LNCAP (cell line): ENCODE measurements around the gene JADE3.

ENCODE experiments used
- CTCF ChIP-seq: fragments of 450-650 bp; IDR thresholded peaks from 2 replicates; pipeline ENCODE4 v1.5.1; 2017; ENCODE audit warnings: mild to moderate bottlenecking

Gene JADE3

GRCh38 chrX:46916273-46916672 lies 4.1 kb downstream of the JADE3 start:
- no peak for TF ChIP-seq CTCF

GRCh38 chrX:46917622-46918021 lies 5.4 kb downstream of the JADE3 start:
- no peak for TF ChIP-seq CTCF

GRCh38 chrX:46918434-46918833 lies 6.2 kb downstream of the JADE3 start:
- TF ChIP-seq CTCF, result no peak

- TF ChIP-seq CTCF, result no peak
Measured at GRCh38 chrX:46920235-46920634, 8.0 kb downstream of the JADE3 start.

GRCh38 chrX:46922611-46923010 lies 10.4 kb downstream of the JADE3 start:
- no peak for TF ChIP-seq CTCF

GRCh38 chrX:46927718-46928117 lies 15.5 kb downstream of the JADE3 start:
- TF ChIP-seq CTCF, result no peak

- no peak for TF ChIP-seq CTCF
Measured at GRCh38 chrX:46929439-46930261, 17.4 kb downstream of the JADE3 start.

- TF ChIP-seq CTCF, result no peak
Measured at GRCh38 chrX:46935295-46935694, 23.1 kb downstream of the JADE3 start.
